GM12865 (cell line): ENCODE results near the gene S100A4.

Experiments used
- DNase-seq: peaks from one replicate; pipeline ENCODE4 v3.0.0; 2010; ENCODE audit warnings: low read depth
- H3K4me3 ChIP-seq: 2 replicates; pipeline ENCODE4 v1.5.1; 2011; ENCODE audit warnings: mild to moderate bottlenecking, low read depth, low read length, control low read depth
- TF ChIP-seq, protein P1 (sequence below): IDR thresholded peaks from 2 replicates; pipeline ENCODE4 v1.5.1; 2011; ENCODE audit warnings: low read length, control low read depth, low read depth, inconsistent platforms; ENCODE audit not compliant: insufficient read depth; ENCODE audit errors: missing control alignments

Gene S100A4

DNA sequence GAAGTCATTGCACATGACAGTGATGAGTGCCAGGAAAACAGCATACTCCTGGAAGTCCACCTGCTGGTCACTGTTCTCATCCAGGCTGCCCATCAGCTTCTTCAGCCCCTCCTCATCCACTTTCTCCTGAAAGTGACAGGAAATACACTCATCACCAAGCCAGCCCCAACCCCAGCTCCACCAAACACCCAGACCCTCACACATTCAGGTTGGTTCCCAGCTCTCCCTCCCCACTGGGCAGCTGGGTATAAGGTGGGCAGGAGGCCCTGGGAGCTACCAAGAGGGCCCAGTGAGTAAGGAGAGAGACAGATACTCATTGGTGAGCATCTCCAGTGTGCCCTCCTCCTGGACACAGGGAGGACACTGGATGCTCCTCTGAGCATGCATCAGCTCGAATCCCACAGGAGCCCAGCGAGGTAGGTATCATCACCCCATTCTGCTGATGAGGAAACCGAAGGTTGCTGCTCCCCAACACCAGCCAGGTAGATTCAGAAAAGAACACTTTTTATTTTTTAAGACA is 15.9 kb upstream of the S100A4 start:
- no peak for DNase-seq
- H3K4me3 ChIP-seq, result no peak overlapping the region
- TF ChIP-seq, protein P1, sequence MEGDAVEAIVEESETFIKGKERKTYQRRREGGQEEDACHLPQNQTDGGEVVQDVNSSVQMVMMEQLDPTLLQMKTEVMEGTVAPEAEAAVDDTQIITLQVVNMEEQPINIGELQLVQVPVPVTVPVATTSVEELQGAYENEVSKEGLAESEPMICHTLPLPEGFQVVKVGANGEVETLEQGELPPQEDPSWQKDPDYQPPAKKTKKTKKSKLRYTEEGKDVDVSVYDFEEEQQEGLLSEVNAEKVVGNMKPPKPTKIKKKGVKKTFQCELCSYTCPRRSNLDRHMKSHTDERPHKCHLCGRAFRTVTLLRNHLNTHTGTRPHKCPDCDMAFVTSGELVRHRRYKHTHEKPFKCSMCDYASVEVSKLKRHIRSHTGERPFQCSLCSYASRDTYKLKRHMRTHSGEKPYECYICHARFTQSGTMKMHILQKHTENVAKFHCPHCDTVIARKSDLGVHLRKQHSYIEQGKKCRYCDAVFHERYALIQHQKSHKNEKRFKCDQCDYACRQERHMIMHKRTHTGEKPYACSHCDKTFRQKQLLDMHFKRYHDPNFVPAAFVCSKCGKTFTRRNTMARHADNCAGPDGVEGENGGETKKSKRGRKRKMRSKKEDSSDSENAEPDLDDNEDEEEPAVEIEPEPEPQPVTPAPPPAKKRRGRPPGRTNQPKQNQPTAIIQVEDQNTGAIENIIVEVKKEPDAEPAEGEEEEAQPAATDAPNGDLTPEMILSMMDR, result no peak

DNA sequence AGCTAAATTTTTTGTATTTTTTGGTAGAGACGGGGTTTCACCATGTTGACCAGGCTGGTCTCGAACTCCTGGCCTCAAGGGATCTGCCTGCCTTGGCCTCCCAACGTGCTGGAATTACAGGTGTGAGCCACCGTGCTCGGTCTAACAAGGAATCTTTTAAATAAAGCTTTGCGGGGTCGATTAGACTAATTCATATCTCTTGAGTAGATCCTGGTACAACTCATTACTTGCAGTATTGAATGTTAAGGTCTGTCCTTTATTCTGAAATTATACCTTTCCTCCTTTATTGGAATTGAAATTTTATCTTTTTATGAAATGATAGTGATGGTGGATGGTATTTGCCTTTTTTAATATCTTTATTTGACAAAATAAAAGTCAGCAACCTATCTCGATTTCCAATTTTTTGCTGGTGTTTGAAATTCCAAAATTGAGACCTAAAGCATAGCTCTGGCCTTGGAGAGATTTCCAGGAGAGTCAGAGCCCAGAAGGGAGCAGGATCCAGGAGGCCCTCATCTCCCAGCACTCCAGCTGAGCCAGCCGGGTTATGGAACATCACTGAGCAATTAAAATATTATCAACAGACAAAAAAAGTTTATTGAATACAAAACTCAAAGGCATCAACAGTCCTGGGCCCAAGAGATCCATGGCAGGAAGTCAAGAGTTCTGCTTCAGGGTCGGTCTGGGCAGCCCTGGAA is 15.3 kb upstream of the S100A4 start:
- TF ChIP-seq, protein P1, result no peak
- no peak for DNase-seq
- H3K4me3 ChIP-seq, result no peak overlapping the region

DNA sequence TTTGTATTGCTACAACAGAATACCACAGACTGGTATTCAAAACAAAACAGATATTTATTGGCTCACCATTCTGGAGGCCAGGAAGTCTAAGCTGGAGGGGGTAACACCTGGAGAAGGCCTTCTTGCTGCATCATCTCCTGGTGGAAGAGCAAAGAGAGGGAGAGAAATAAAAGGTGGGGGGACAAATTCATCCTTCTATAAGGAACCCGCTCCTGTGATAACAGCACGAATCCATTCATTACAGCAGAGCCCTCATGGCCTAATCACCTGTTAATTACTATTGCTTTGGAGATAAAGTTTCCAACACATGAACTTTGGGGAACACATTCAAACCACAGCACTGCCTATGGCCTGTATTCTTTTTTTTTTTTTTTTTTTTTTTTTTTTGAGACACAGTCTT is 14.6 kb upstream of the S100A4 start:
- no peak overlapping the region for H3K4me3 ChIP-seq
- no peak for DNase-seq
- TF ChIP-seq, protein P1, result no peak

DNA sequence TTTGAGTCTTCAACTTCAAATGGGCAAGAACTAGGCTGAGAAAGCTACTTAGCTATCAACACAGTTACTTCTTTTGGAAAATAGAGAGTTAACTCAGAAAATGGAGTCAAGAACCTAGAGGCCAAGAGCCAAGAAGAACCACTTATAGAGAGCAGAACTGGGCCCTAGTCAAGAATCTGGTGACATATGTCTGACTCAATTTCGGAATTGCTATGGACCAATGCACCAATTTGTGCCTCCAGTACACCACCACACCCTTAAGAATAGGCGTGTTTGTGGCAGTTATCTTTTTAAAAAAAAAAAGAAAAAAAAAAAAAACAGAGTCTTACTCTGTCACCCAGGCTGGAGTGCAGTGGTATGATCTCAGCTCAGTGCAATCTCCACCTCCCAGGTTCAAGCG is 12.3 kb upstream of the S100A4 start:
- no peak for DNase-seq
- H3K4me3 ChIP-seq, result no peak overlapping the region
- TF ChIP-seq, protein P1, result no peak

DNA sequence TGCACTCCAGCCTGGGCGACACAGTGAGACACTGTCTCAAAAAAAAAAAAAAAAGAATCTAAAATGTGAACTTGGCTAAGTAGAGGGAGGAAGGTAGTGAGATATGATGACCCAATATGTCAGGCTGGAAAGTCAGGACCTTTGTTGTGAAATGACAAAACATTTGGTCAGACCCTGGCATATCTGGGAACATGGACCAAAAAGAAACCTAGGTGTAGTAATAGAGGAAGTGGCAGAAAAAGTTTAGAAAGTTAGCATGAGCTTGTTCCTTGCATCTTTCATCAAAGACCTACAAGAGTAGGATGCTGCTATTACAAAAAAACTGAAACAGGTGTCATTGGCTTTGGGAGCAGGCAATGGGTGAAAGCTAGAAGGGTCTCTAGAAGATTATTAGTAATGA is 10.7 kb upstream of the S100A4 start:
- TF ChIP-seq, protein P1, result no peak
- DNase-seq, result no peak
- H3K4me3 ChIP-seq, result no peak overlapping the region

DNA sequence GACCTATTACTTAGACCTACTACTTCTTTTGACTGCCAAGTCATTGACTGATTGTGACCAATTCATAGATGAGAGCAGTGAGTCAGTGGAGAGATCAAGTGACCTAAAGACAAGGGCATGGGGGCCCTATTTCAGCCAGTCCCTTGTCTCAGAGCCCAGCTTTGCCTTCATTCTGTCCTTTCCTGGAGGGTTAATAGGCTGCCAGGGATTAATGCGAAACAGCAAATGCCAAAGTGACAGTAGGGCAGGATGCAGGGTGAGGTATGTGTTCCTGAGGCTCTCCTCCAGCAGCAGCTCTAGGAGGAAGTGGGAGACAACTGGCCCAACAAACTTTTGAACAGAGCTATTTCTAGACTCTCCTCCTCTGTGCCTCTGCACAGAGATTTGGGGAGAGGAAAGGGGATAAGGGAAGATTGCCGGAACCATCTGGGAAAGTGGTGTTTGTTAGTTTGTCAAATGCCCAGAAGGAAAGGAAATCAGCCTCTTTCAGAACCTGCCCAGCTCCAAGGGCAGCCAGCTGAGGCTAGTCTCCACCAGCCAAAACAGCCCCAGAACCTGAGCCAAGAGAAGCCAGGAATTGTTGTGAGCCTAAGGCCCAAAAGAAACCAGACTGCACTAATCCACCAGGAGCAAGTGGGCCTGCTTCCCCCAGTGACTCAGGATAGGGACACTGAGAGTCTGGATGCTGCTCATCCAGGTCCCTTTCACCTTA is 8.4 kb upstream of the S100A4 start:
- TF ChIP-seq, protein P1, result no peak
- no peak for DNase-seq
- no peak overlapping the region for H3K4me3 ChIP-seq
